Upper lobe of left lung (tissue), 6 donors: ENCODE results near the gene LBX2. TPM values are rescaled to one million over a fixed set of nuclear protein-coding genes. Genes with fewer than 3 reads are reported as not detected.
A peak's percentile ranks its signal among the peaks of the same experiment; 100 is the strongest.

Source experiments
- ATAC-seq, 2 donors: fragments of 200-7000 bp; cut with Tn5 transposase; one replicate each; pipeline ENCODE4 v1.9.1; 2022; ENCODE audit warnings: mild to moderate bottlenecking in 2 of 2, moderate library complexity in 2 of 2; ENCODE audit not compliant: low FRiP score in 2 of 2
- DNase-seq, 2 donors: peaks; one replicate each; pipeline ENCODE4 v3.0.0-alpha.2; 2019 to 2020
- H3K27ac ChIP-seq, 4 donors: fragments of 200-600 bp; sonication (generic); one replicate each; pipeline ENCODE4 v1.5.1; 2016 to 2019
- H3K27me3 ChIP-seq, 4 donors: fragments of 200-600 bp; sonication (generic); one replicate each; pipeline ENCODE4 v1.5.1; 2017 to 2019
- H3K36me3 ChIP-seq, 4 donors: fragments of 200-600 bp; sonication (generic); one replicate each; pipeline ENCODE4 v1.5.1; 2016 to 2019
- H3K4me1 ChIP-seq, 4 donors: fragments of 200-600 bp; sonication (generic); one replicate each; pipeline ENCODE4 v1.5.1; 2018 to 2019
- H3K4me3 ChIP-seq, 4 donors: fragments of 200-600 bp; sonication (generic); one replicate each; pipeline ENCODE4 v1.5.1; 2017 to 2019; ENCODE audit warnings: mild to moderate bottlenecking in 2 of 4, moderate library complexity in 1 of 4
- H3K9me3 ChIP-seq, 4 donors: fragments of 200-600 bp; sonication (generic); one replicate each; pipeline ENCODE4 v1.5.1; 2018 to 2019
- EP300 ChIP-seq, 4 donors: sonication (generic); formaldehyde crosslinking; IDR thresholded peaks; one replicate each; pipeline ENCODE4 v1.5.1; 2017; ENCODE audit warnings: antibody characterized with exemption in 4 of 4, control low read depth in 2 of 4
- POLR2A ChIP-seq, 4 donors: fragments of 450-650 bp; IDR thresholded peaks; one replicate each; pipeline ENCODE4 v1.5.1; 2016 to 2017; ENCODE audit warnings: antibody characterized with exemption in 4 of 4, mild to moderate bottlenecking in 2 of 4
- POLR2AphosphoS5 ChIP-seq, 2 donors: sonication (generic); formaldehyde crosslinking; IDR thresholded peaks; one replicate each; pipeline ENCODE4 v1.5.1; 2017; ENCODE audit warnings: antibody characterized with exemption in 2 of 2
- WGBS, 2 donors: methylation state at CpG; one replicate each; pipeline ENCODE4 v1.1.5; 2017 to 2018; 5-methylcytosine and 5-hydroxymethylcytosine counted together
- total RNA-seq, 6 donors: library from RNA; depleted of rRNA in 4 of 6; stranded (reverse); fragments of >200 nt in 4 of 6; gene quantifications; one replicate each; pipeline versions ENCODE4 v1.1.0 to v1.2.1, GENCODE V29; 2016 to 2021
- TF ChIP-seq, protein P1 (sequence below), 6 experiments: fragments of 450-650 bp in 4 of 6; fragments of 200-600 bp in 2 of 6; sonication (generic) in 2 of 6; IDR thresholded peaks; one replicate each; pipeline ENCODE4 v1.5.1; 2016 to 2019; ENCODE audit warnings: antibody characterized with exemption in 6 of 6
- donor health status: DM: no; HTN: no; CAD: no; lungs with moderate emphysema.
- donor health status: DM: no; HTN: yes; CAD: no; lungs with severe emphysema.

LBX2 gene, protein sequence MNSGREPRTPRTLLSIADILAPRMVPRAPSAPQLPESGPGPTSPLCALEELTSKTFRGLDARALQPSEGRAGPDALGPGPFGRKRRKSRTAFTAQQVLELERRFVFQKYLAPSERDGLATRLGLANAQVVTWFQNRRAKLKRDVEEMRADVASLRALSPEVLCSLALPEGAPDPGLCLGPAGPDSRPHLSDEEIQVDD
- total RNA-seq, result 1 to 10 TPM; 1.3 to 8.4 (median 2.4) TPM

DNA sequence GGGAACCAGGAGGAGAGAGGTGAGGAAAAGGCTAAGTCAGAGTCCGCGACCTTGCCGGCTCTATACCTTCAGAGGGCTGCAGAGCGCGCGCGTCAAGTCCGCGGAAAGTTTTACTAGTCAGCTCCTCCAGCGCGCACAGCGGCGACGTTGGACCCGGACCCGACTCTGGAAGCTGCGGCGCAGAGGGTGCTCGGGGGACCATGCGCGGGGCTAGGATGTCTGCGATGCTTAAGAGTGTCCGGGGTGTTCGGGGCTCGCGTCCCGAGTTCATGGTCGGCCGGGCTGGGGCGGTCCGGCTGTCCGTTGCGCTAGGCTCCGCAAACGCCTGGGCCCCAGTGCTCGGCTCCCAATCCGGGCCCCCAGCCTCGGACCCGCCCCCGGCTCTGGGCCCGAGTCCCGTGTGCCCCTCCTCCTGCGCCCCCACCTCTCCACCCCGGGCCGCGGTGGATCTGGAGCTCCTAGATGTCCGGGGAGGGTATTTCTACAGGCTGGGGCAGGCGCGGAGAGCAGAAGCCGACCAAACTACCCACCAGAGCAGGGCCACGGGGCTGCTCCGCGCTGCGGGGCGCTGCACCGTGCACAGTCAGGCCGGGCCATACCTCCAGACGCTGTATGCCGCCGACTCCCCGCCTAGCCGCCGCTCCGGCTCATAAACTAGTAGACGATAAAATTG lies at the start of gene LBX2:
Gene LBX2 (minus strand): TSS at position 337 of the 673 bp plus-strand sequence. CDS start 66 bp downstream, at position 271.
- peak in 1 of 2 donors; percentile 84 for DNase-seq
- Histone ChIP-seq H3K36me3 (peaks cover 0 to 3% (median 0%) of the 10 kb centered on the region in 4 donors), H3K4me1 (peaks cover 29 to 57% (median 45%) of the 10 kb centered on the region in 4 donors), H3K9me3 (no peaks in the 10 kb centered on the region), H3K4me3 (peak within 1 kb of the TSS in 3 of 4 donors; percentile 50 to 51 (median 51)), H3K27me3 (peaks cover 0 to 38% (median 4%) of the 10 kb centered on the region in 4 donors), H3K27ac (peak within 1 kb of the TSS in 1 of 4 donors; percentile 61)
- ATAC-seq, result peak in 1 of 2 donors; percentile 2
- WGBS, 2 donors, result 9 to 10% methylated on average over 3 to 37 of the region's 65 CpGs
- TF ChIP-seq POLR2AphosphoS5 (IDR thresholded peaks at IDR 0.05) (no peak), EP300 (IDR thresholded peaks at IDR 0.05) (no peak), POLR2A (IDR thresholded peaks at IDR 0.05) (no peak)
- TF ChIP-seq, protein P1, sequence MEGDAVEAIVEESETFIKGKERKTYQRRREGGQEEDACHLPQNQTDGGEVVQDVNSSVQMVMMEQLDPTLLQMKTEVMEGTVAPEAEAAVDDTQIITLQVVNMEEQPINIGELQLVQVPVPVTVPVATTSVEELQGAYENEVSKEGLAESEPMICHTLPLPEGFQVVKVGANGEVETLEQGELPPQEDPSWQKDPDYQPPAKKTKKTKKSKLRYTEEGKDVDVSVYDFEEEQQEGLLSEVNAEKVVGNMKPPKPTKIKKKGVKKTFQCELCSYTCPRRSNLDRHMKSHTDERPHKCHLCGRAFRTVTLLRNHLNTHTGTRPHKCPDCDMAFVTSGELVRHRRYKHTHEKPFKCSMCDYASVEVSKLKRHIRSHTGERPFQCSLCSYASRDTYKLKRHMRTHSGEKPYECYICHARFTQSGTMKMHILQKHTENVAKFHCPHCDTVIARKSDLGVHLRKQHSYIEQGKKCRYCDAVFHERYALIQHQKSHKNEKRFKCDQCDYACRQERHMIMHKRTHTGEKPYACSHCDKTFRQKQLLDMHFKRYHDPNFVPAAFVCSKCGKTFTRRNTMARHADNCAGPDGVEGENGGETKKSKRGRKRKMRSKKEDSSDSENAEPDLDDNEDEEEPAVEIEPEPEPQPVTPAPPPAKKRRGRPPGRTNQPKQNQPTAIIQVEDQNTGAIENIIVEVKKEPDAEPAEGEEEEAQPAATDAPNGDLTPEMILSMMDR (IDR thresholded peaks at IDR 0.05), result no peak

DNA sequence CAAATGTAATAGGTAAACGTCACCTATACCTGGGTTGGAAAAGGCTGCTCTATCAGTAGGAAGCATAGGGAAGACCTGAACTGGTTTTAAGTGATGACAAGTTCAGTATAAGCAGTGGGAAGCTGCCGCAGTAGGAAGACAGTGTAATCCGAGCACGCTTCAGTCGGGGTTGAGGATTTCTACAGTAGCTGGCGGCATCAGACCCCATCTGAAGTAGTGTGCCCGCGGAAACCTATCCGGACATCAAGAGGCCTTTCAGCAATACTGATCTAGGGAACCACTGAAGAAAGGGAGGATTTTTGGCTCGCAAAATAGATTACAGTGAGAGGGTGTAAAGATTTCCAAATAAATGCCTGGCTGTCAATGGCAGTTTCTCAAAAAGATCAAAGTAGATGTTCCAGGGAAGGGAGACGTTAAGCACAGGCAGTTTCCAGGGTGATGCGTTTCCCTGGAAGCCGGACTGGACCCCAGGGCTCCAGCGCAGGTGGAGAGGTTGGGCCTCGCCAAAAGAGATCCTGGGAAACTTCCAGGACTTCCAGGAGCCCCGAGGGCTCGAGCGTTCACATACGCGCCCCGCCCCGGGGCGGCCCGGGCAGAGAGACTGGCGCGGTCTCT lies 49.0 kb upstream of the LBX2 start:
- Histone ChIP-seq H3K27me3 (no peaks in the 10 kb centered on the region), H3K4me3 (peak overlapping the region; percentile 56 to 72 (median 68)), H3K4me1 (peaks cover 11 to 25% (median 14%) of the 10 kb centered on the region in 4 donors), H3K9me3 (no peaks in the 10 kb centered on the region), H3K36me3 (no peaks in the 10 kb centered on the region), H3K27ac (peak overlapping the region; percentile 48 to 83 (median 69))
- DNase-seq (no peak), ATAC-seq (peak in 1 of 2 donors; percentile 28)
- TF ChIP-seq, protein P1 (IDR thresholded peaks at IDR 0.05), result no peak
- no peak for TF ChIP-seq POLR2AphosphoS5 (IDR thresholded peaks at IDR 0.05)
- TF ChIP-seq POLR2A (IDR thresholded peaks at IDR 0.05), result no peak
- TF ChIP-seq EP300 (IDR thresholded peaks at IDR 0.05), result no peak
- WGBS, 2 donors, result 20 to 33% methylated on average over 15 to 24 of the region's 26 CpGs

DNA sequence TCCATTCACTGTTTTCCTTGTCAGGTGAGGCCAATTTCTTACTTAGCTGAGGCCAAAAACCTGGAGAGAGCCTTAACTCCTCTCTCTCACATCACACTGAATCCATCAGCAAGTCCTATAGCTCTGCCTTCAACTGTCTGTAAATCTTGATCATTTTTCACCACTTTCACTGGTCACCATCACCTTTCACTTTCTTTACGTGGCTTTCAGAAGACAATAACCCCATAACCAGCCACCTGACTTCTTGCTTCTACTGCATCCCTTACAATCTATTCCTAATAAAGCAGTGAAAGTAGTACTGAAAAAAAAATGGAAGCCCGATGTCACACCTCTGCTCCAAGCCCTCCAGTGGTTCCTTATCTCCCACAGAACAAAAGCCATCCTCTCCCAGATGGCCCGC lies 46.6 kb upstream of the LBX2 start:
- DNase-seq (no peak), ATAC-seq (no peak)
- Histone ChIP-seq H3K27ac (no peak overlapping the region), H3K27me3 (no peaks in the 10 kb centered on the region), H3K4me3 (no peak overlapping the region), H3K36me3 (no peaks in the 10 kb centered on the region), H3K4me1 (peaks cover 9 to 23% (median 12%) of the 10 kb centered on the region in 4 donors), H3K9me3 (no peaks in the 10 kb centered on the region)
- TF ChIP-seq POLR2AphosphoS5 (IDR thresholded peaks at IDR 0.05) (no peak), EP300 (IDR thresholded peaks at IDR 0.05) (no peak), POLR2A (IDR thresholded peaks at IDR 0.05) (no peak)
- TF ChIP-seq, protein P1 (IDR thresholded peaks at IDR 0.05), result no peak
- WGBS, 2 donors, result 87 to 88% methylated on average over 3 of the region's 3 CpGs

DNA sequence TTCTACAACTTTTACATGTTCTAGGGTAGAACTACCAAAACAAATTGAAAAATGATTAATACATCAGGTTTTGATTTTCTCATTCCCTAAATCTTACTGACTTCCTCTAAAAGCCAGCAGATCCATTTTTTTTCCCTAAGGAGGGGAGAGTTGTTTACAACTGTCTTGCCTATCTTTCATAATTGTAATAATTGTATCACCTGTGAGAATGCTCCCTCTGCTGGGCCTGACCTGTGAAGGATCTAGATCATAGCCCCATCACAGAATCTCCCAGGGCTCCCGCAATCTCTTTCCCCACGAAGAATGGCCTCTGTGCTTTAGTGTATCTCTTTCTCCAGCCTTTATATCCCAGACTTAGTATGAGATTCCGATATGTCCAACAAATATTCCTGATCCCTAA lies 45.2 kb upstream of the LBX2 start:
- no peak for DNase-seq

More for the DNA sequence above, 45.2 kb upstream of the LBX2 start:
- H3K4me1 ChIP-seq, result peaks cover 6 to 16% (median 9%) of the 10 kb centered on the region in 4 donors
- TF ChIP-seq POLR2A (IDR thresholded peaks at IDR 0.05), result no peak
- TF ChIP-seq, protein P1 (IDR thresholded peaks at IDR 0.05), result no peak
- no peak for TF ChIP-seq POLR2AphosphoS5 (IDR thresholded peaks at IDR 0.05)
- H3K4me3 ChIP-seq, result no peak overlapping the region
- H3K27ac ChIP-seq, result no peak overlapping the region
- ATAC-seq, result no peak
- H3K27me3 ChIP-seq, result no peaks in the 10 kb centered on the region
- H3K36me3 ChIP-seq, result no peaks in the 10 kb centered on the region
- H3K9me3 ChIP-seq, result no peaks in the 10 kb centered on the region
- 87 to 91% methylated on average over 3 of the region's 3 CpGs for WGBS, 2 donors
